ENCODE data around the gene SLC29A3.

SLC29A3 gene

DNA sequence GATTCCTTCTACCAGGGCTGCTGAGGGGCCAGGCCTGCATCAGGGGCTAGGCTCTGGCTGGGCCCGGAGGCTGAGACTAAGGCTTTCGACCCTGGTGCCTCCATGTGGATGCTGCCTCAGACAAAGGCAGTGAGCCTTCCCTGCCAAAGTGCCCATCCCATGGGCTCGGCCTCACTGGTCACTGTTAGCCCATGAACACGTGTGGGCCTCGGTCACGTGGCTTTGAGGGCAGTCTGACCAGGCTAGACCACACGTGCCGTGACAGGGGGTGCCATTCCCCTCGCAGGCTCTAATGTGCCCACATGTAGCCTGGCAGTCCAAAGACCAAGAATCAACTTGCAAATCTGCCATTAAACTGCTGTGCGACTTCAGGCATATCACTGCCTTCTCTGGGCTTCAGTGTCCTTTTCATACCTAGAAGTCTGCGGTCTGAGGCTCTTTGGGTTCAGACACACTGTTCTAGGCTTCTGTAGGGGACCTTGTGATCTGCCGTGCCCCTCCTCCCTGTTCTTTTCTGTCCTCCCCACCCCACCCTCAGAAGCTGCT, 17.6 kb upstream of the SLC29A3 start:
- DNase-seq, result no peak

DNA sequence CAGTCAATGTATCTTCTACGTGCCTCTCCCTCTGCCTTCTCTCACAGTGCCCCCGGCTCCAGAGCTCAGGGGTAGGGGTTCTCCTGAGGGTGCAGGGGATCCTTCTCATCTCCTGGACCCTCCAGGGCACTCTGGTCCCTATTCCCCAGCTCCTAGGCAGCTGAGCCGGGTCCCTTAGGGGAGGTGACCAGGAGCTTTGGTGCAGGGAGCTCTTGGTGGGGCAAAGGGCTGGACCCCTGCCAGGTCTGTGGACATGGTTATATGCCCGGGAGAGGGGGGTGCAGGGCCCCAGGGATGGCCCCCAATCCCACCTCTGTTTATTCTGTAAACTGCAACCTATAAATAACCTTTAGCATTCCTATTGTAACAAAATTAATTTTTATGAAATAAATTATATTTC, 16.6 kb upstream of the SLC29A3 start:
- no peak for DNase-seq

DNA sequence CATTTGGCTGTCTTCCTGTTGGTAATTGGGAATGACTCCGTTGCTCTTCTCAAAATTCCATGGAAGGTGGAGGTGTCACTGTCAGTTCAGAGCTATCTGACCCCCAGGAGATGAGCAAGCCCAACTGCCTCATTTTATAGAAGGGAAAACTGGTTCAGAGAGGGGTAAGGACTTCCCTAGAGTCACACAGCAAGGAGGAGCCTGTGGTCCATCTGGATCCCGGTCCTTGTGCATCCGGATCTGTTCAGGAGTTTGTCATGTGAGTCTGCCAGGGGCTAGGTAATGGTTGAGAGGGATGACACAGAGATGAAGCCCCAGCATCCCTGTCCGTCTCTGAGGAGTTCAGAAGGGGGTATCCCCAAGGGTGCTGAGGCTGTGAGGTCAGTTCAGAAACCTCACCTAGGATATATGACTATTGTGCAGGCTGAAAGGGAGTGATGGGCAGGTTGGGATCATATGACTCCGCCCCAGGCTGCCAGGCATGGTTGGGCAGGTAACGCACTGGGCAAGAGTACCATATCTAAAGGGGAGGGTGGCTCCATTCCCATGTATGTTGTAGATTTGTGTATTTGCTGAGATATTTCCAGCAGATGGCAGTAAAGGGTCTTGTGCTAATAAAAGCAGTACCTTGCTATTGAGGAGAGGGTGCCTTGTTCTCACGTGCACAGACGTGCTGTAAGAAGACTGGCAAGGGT, 16.0 kb upstream of the SLC29A3 start:
- DNase-seq, result no peak

DNA sequence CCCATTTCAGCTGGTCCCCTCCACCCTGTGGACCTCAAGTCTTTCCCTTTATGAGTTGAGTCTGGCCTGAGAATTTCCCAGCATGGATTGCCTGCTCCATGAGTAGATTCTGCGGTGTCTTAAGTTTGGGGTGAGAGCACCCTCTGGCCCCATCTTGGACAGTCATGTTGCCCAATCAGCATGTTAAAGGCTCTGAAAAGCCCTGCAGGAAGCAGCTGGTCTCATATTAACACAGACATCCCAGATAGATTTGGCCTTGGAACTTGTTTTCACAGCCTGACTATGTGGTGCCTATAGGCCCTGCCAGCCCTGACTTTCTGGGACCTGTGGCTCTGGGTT, 15.5 kb upstream of the SLC29A3 start:
- DNase-seq, result no peak

DNA sequence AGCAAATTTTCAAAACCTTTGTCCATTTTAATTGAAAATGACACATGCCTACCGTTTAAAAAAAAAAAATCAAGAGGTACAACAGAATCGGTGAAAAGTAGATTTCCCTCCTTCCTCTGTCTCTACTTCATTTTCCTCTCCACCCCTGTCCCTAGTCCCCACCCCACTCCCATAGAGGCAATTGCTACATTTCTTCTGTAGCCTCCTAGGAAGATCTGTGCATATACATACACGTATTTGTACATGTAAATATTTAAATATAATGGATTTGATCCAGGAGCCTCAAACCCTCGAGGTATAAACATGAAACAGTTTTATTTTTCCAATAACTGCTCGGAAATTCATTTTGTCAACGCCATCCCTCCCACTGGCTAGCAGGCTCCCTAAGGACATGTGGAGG, 14.1 kb upstream of the SLC29A3 start:
- DNase-seq, result no peak

DNA sequence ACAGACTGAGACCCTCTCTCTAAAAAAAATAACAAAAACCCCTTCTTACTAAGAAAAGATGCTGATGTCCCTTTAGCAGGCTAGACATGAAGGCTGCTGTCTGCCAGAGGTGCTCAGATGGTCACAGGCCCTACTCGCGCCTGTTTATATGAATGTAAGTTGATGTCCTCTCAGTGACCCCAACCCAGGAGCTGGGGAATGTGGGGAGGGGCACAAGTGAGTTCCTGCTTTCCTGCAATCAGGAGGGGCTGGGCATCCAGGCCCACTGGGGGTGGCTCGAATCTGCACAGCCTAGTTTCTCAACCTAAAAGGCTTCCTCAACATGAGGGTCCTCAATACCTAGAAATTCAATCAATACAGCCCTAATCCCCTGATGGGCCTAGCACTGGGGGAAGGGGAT, 12.1 kb upstream of the SLC29A3 start:
- DNase-seq, result no peak

DNA sequence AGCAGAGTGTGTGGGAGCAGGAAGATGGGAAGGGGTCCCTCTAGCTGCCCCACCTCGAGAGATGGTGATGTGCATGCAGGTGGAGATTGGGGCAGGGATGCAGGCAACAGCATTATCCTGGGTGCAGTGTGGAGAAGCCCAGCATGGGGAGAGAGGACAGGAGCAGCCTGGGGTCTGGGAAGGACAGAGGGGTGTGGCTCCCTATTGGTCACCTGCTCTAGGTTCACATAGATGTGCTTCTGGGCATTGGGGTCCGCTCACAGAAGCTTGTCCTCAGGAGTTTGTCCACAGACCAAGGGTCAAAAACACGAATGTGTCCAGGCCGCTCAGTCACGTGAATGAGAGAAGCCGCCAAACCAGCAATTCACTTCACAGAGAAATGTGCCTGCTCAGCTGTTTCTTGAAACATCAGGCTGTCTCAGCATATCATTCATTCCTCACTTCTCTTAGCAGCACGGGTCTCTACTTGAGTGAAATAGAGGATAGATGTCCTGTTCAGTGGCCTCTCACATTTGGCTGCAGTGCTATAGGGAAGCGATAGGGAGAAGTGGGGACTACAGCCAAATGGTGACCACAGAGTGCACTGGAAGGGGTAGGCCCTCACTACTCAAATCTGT, 11.5 kb upstream of the SLC29A3 start:
- no peak for DNase-seq

DNA sequence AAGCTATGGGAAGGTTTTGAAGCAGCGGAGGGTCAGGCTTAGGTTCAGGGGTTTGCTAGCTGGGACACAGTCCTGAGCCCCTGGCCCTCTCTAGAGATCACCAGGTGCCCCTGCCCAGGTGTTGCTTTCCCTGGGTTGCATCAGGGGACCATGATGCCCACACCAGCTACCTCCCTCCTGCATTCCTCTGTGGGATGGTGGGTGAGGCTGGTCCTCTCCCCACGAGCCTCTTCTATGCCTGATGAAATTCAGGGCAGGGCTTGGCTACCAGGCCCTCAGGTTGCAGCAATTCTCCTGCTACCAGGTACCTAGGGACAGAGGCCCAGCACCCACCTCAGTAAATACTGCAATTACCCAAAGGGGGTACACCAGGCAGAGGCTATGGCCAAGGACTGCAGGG, 10.8 kb upstream of the SLC29A3 start:
- no peak for DNase-seq

DNA sequence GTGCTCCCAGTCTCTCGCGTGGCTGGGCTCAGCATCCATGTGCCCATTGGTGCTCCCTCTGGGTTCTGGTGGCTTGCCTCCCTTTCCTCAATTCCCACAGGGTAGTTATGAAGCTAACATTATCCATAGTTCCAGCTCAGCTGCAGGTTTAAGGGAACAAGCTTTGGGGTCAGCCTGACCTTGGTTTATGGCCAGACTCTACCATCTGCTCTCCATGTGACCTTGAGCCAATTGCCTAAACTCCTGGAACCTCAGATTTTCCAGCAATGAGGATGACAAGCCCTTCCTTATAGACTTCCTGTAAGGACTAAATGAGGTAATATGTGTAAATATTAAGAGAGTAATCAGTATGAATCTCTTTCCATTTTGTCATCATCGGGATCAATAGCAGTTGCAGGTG, 10.1 kb upstream of the SLC29A3 start:
- DNase-seq, result no peak

DNA sequence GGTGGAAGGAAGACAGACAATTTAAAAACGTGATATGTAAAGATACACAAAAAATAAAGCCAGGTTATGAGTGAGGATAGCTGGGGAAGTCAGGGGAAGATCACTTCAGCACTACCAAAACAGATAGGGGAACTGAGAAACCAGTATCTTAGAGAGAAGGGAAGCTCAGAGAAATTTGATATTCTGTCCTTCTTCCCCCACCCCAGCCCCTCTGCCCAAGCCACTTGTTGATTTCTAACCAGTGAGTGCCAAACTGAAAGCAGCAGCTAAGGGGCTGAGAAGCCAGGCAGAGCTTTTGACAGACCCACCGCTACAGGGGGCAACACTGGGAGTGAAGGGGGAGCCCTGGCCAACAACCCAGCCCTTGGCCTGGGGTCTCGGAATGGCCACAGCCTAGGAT, 9.1 kb upstream of the SLC29A3 start:
- DNase-seq, result no peak

DNA sequence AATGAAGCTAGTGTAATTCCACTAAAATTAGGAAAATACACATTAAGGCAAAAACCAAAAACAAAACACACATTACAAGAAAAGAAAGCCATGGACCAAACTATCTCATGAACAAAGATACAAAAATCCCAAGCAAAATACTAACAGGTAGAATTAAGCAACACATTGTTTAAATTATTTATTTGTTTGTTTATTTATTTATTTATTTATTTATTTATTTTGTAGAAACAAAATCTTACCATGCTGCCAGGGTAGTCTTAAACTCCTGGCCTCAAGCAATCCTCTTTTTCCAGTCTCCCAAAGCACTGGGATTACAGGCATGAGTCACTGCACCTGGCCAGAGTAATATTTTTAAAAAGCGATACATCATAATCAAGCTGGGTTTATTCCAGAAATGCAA, 6.8 kb upstream of the SLC29A3 start:
- DNase-seq, result no peak

DNA sequence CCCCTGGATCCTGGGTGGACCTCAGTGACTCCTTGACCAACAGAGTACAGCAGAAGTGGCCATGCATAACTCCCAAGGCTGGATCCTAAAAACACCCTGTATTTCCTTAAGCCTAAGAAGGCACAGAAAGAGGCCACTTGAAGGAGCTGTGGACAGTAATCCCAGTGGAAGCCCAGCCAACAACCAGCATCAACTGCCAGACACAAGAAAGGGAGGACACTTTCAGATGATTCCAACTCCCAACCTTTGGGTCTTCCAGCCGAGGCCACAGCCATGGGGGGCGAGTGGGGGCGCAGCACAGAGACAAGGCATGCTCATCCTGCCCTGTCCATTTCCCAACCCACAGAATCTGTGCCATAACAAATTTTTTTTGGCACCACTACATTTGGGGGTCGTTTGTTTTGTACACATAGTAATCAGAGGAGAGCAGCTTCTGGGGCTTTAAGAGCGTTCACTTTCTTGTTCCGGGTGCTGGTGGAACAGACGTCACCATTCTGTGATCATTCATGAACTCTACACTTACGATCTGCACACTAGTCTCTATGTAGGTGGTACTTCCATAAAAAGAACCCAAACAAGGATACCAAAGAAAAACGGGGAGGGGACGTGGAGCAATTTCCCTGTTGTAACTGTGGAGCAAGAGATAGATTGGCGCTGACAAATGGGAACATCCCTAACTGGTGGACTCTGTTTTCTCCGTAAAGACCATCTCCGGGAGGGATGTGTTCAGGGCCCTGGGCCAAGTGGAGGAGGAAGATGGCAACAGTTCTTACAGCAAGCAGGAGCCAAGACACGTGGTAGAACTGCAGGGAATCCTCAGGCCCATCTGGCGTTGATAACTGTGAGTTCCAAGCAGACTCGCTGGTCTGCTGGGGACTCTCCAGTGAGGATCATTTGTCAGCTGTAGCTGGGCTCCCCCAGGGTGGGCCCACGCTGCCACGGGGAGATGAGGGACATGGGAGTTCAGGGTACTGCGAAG, 6.0 kb upstream of the SLC29A3 start:
- DNase-seq, result no peak

DNA sequence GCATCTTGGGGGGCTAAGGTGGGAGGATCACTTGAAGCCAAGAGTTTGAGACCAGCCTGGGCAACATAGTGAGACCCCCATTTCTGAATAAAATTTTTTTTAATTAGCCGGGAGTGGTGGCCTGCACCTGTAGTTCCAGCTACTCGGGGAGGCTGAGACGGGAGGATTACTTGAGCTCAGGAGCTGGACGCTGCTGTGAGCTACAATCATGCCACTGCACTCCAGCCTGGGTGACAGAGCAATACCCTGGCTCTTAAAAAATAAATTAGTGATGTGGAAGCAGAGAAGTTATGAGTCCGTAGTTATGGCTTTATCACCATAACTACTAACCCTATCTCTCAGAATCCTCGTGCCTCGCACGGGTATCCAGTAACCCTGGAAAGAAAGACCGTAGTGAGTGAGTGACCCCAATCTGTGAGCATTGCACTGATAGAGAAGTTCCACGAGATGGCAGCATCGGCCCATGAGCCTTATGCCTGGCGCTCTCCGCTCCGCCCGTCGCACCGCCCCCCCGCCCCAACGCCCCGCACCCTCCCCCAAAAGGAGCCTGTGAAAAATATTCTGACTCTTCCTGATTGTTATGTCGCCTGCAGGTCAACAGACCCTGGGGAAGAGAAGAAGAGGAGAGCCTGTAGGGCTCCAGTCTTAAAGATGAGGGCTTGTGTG, 4.9 kb upstream of the SLC29A3 start:
- no peak for DNase-seq

DNA sequence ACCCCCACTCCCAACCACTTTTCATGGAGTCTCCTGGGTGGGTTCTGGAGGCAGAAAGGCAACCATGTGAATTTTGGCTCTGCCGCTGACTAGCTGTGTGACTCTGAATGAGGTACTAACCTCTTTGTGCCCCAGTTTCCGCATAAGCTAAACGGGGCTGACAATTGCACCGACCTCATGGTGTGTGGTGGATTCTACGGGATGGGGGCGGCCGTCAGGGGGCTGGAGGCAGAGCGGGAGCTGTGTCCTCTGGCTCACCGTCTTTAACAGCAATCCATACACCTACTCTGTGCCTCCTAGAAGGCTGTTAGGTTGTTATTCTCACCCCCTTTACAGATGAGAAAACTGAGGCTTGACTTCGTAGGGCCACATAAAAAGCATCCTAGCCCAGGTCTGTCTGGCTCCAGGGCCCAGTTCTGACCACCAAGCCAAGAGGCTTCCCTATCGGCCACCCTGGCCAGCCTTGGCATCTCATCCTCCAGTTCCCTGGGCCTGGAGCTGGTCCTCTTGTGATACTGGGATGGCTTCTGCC, 4.3 kb upstream of the SLC29A3 start:
- no peak for DNase-seq

DNA sequence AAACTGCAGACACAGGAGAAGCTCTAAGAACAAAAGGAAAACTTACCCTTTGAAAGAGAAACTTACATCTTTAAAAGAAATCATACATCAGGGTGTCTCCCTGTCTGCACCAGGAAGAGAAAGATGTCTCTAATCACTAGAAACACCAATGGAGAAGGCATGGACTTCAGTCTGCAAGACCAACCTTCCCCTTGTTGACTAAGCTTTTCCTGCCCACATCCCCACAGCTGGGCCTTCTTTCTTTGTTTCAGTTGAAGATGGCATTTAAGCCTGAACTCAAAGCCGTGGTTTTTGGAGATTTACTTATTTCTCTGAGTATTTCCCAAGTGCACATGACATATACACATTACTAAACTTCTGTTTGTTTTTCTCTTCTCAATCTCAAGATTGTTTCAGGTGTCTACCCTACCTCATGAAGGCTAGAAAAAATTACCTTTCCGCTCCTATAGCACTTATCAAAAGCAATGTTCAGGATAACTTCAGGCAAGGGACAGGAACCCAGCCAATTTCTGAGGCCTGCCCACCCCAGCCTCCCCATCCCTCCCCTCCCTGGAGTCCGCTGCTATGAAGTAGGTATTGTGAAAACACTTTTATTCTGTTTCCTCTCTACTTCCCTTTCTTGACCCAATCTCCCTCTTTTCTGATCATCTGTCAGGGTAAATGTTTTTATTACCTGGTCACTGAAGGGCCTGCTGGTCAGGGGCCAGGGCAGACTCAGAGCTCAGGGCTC, 2.8 kb upstream of the SLC29A3 start:
- DNase-seq, result no peak

DNA sequence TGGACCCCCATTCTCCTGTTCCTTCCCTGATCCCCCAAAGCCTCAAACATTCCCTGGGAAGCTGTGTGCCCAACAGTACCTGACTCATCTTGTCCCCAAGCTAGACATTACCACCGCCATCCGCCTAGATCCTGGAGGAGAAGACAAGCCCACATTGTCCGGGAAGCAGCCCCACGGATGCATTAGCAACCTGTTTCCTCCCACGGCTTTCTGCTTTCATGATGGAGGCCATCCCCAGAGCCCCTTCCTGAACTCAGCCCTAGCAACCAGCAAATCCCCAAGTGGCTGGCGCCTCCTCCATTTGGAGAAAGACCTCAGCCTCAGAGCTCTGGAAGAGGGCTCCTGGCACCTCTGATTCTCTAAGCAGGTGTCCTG, 2.3 kb upstream of the SLC29A3 start:
- no peak for DNase-seq

DNA sequence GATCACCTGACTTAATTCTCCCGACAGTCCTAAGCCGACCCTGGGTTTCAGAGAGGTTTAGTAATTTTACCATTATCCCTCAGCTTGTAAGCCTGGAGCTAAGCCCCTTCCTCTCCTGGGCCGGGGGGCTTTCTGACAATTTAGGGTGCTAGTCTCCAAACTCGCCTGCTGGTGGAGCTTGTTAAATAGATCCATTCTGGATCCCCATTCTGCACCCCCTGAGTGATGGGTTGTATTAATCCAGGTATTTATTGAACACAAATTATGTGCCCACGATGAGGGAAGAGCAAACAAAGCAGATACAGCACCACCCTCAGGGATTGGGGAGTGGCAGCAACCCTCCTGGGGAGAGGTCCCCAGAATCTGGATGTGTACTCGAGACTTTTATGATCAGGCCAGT, 1.3 kb upstream of the SLC29A3 start:
- DNase-seq, result no peak

DNA sequence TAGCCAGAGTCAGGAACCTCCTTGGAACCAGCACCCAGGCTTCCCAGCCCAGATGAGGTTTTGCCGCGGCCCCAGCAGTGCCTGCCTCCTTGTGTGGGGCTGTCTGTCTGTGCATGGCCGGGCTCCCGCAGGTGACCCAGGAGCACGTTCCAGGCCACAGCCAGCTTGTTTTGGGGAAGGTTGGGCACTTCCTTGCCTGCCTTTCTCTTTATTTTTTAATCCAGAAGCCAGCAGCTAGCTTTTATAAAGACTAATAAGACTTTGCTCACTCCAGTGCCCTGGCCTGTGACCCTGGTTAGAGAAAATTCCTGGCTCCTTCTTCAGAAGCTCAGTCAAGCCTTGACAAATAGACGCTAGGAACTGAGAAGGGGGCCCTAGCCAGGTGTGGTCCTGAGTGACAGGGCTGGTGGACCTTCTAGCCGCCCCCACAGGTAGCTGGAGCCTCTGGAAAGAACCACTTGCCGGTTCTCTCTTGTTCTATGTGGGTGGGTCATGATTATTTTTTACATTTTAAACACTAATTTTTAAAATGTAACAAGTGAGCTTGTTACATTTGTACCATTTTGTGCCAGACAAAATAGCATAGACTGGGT, 837 bp downstream of the SLC29A3 start:
- no peak for DNase-seq

DNA sequence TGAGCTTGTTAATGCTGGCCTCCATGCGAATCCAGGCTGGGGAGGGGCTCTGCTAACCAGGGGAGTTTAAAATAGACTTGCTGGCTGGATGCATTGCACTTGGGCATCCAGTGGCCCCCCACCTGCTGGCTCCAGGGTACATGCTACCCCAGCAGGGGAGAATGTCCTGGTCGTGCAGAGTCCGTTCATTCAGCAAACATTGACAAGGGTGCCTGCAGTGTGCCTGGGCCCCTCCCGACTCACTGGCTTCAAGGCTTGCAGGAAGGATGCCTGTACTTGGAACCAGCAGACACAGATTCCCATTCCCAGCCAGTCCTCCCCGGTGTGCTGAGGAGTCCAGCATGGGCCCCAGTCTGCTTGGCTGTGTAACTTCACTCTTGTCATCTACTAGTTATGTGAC, 1.5 kb downstream of the SLC29A3 start:
- DNase-seq, result no peak

DNA sequence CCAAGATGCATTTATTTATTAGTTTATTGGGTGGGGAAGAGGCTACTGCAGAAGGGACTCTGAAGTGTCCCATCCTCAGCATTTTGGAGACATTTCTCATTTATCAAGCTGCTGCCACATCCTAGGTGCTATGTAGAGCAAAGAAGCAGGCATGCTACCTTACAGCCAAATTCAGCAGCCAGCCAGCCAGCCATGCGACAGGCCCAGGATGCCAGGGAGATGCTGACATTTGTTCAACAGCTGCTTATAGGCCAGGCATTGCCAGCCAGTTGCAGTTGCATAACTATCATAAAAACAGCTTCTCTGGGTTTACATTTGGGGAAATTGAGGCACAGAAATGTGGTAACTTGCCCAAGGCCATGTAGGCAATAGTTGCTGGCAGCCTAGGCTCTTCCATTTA, 2.3 kb downstream of the SLC29A3 start:
- no peak for DNase-seq

DNA sequence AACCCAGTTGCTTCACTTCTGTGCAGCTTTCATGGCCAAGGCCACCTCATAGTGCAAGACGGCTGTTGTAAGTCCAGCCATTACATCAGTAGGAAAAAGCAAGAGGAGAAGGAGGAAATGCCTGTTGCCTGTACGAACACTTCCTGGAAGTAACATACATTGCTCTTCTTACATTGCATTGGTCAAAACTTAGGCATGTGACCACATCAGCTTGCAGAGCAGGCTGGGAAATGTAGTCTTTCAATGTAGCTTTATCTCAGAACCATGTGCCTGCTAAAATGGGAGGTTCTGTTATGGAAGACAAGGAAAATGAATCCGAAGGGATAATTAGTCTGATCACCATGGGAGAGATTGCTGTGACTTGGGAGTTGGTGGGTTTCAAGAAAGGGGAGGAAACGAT, 4.3 kb downstream of the SLC29A3 start:
- no peak for DNase-seq

DNA sequence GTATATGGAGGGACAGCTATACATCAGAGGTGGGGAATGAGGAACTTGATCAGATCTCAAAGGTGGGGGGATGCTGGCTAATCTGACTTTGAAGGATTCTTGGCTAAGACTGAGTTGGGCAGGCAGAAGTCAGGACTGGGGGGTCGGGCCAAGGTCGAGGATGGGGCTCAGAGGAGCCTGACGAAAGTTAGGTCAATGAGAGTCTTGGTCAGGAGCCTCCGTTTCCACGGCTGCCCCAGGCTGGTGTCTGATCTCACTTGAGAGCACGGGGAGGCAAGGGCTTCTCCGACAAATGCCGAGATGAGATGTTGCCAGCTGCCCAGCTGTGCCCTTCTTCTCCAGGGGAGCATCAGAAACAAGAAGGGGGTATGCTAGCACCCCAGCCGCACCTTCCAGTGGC, 5.7 kb downstream of the SLC29A3 start:
- no peak for DNase-seq

All from NCI-H1436 treated with DMSO at 0.1 percent for 48 hours (cell line).